NT2/D1 (cell line): ENCODE measurements around the gene KPNB1.

Experiments used
- SUZ12 ChIP-seq: IDR thresholded peaks from 2 replicates; pipeline ENCODE4 v1.6.1; 2011; ENCODE audit not compliant: insufficient read length, insufficient read depth; ENCODE audit errors: extremely low read depth
- YY1 ChIP-seq: IDR thresholded peaks from 2 replicates; pipeline ENCODE4 v1.6.1; 2011; ENCODE audit not compliant: insufficient read length, insufficient read depth
- ZNF274 ChIP-seq: IDR thresholded peaks from 2 replicates; pipeline ENCODE4 v1.6.1; 2011; ENCODE audit warnings: mild to moderate bottlenecking, low read depth, low read length

DNA sequence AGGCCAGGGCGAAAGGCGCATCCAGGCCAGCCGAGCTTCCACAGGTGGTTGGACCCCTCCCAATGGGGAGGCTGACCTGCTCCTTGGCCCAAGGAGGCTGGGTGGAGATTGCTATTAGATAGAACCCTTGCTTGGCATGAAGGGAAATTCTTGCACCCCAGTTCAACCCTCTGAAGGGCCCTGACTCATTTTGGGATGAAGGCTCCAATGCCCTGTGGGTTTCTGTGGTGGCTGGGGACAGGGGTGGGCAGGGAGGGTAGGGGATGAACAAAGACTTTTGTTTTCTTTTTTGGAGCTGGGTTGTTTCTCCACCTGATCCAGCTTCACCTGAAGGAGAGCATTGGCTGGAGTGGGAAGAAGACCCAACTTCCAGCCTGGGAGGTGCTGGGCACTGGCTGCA lies 66.7 kb downstream of the KPNB1 start:
- no peak for TF ChIP-seq YY1
- TF ChIP-seq SUZ12, result no peak
- TF ChIP-seq ZNF274, result no peak
